Caco-2 (cell line): ENCODE results near the gene FREM3. TPM values are rescaled to one million over a fixed set of nuclear protein-coding genes. Genes with fewer than 3 reads are reported as not detected.

ENCODE experiments used
- total RNA-seq: library from RNA; stranded (reverse); gene quantifications from 2 replicates; pipeline ENCODE4 v1.2.3, GENCODE V29; 2022

The FREM3 gene
- total RNA-seq, 1 experiment from 2014 or later = not detected

Other genes with a start within 250 kb of the FREM3 start
- 64.5 and 64.8 TPM in 2 replicates for gene SMARCA5, start 187.0 kb downstream of the FREM3 start, total RNA-seq
- not detected in 2 replicates for gene GYPE, start 204.9 kb upstream of the FREM3 start, total RNA-seq